Subcutaneous abdominal adipose tissue (tissue), 5 donors: ENCODE results near the gene SAMSN1.

ENCODE experiments used
- H3K27ac ChIP-seq: one replicate; pipeline ENCODE4 v1.7.0; 2013; ENCODE audit warnings: low read depth, mild to moderate bottlenecking, inconsistent platforms, low read length, moderate library complexity
- H3K27me3 ChIP-seq, 5 donors: one replicate each; pipeline ENCODE4 v1.7.0; 2013; ENCODE audit warnings: low read length in 5 of 5, inconsistent platforms in 1 of 5; ENCODE audit not compliant: control insufficient read depth in 5 of 5, insufficient read depth in 4 of 5
- H3K36me3 ChIP-seq, 5 donors: one replicate each; pipeline ENCODE4 v1.7.0; 2013; ENCODE audit warnings: low read length in 5 of 5; ENCODE audit not compliant: control insufficient read depth in 5 of 5, insufficient read depth in 5 of 5
- H3K4me1 ChIP-seq, 5 donors: one replicate each; pipeline ENCODE4 v1.7.0; 2013; ENCODE audit warnings: low read length in 5 of 5, mild to moderate bottlenecking in 3 of 5, moderate library complexity in 1 of 5; ENCODE audit not compliant: control insufficient read depth in 5 of 5, insufficient read depth in 5 of 5
- H3K4me3 ChIP-seq, 5 donors: one replicate each; pipeline ENCODE4 v1.7.0; 2013; ENCODE audit warnings: low read length in 5 of 5, low read depth in 1 of 5
- H3K9ac ChIP-seq, 5 donors: one replicate each; pipeline ENCODE4 v1.7.0; 2013; ENCODE audit warnings: low read length in 5 of 5, mild to moderate bottlenecking in 4 of 5, moderate library complexity in 3 of 5
- H3K9me3 ChIP-seq, 5 donors: one replicate each; pipeline ENCODE4 v1.7.0; 2013; ENCODE audit warnings: low read length in 5 of 5; ENCODE audit not compliant: control insufficient read depth in 5 of 5
- donor health status: healthy.
- donor health status: healthy.
- donor health status: healthy.
- donor health status: healthy.
- donor health status: healthy.

Gene SAMSN1

DNA sequence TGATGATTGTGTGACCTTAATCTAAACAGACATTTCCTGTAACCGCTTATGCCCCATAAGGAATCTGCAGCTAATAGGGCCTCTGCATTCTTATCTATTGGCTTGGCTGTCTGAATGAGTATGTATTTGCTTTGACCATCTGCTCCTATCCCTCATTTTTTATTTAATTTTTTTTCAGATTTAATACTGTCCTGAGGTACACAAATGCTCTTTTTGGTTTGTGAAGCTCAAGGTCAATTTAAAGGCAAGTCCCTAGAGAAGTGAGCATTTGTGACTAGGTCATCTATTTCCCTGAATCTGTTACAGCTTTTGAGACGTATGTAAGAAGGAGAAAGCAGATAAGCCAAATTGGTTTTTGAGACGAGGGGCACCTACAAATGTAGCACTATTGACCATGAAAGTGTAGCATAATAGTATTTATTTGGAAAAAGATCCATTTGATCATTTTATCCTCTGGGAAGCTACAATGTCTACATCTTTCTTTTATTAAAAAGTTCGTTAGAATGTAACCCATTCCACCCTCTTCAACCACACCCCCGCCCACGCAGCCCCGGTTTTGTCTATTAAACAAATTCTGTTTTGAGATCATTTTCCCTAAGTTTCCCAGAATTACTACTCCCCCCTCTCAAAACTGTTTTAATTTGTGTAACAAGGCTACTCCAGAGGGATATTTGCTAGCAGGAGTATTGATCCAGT is 93.9 kb downstream of the SAMSN1 start:
- H3K27ac ChIP-seq: no peak overlapping the region
- no peaks in the 10 kb centered on the region for H3K9me3 ChIP-seq
- H3K27me3 ChIP-seq: no peaks in the 10 kb centered on the region
- no peaks in the 10 kb centered on the region for H3K36me3 ChIP-seq
- no peak overlapping the region for H3K9ac ChIP-seq
- H3K4me1 ChIP-seq: no peaks in the 10 kb centered on the region
- no peak overlapping the region for H3K4me3 ChIP-seq

DNA sequence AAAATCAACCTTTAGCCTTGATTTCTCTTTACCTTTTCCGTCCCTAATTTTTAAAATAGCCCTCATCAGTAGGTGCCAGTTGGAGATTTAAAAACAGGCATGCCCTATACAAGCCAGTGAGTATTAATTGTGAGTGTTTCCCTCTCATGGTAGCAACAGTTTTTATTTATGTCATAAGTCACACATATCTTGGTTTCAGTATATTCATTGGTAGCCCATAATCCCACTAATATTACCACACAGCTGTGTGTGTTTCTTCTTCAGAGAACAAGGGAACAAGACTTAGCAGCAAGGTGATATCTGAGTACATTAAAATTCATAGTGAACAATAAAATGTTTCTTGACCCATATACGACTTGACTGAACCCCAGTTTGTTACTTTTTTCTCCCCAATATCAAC is 94.6 kb downstream of the SAMSN1 start:
- H3K27ac ChIP-seq: no peak overlapping the region

GRCh38 chr21:14448784-14449183 is 97.3 kb downstream of the SAMSN1 start:
- Histone ChIP-seq H3K9ac (no peak overlapping the region), H3K4me3 (no peak overlapping the region), H3K27me3 (no peaks in the 10 kb centered on the region), H3K27ac (no peak overlapping the region), H3K4me1 (no peaks in the 10 kb centered on the region), H3K36me3 (no peaks in the 10 kb centered on the region), H3K9me3 (no peaks in the 10 kb centered on the region)

More for the DNA sequence above, 94.6 kb downstream of the SAMSN1 start:
- H3K9me3 ChIP-seq: no peaks in the 10 kb centered on the region
- no peak overlapping the region for H3K4me3 ChIP-seq
- no peaks in the 10 kb centered on the region for H3K27me3 ChIP-seq
- no peaks in the 10 kb centered on the region for H3K4me1 ChIP-seq
- H3K9ac ChIP-seq: no peak overlapping the region
- no peaks in the 10 kb centered on the region for H3K36me3 ChIP-seq

DNA sequence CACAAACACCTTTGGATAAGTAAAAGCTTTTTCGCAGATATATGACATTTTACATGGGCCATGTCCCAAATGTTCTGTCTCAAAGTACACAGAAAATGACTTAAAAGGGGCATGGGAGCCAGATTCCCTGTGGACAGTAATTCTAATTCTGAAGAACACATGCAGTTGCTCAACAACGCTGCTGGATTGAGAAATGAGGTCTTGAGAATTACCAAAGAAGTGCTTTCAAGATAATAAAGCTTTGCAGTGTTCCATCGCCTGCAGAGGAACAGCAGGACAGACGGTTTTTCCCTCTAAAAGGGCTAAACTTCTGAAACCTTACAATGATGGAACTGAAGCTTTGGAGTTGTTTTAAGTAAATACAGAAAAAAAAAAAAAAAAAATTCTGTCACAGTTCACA is 107.9 kb downstream of the SAMSN1 start:
- H3K9ac ChIP-seq: no peak overlapping the region
- peaks cover 0 to 4% (median 4%) of the 10 kb centered on the region in 5 donors for H3K9me3 ChIP-seq
- no peaks in the 10 kb centered on the region for H3K27me3 ChIP-seq
- H3K36me3 ChIP-seq: no peaks in the 10 kb centered on the region
- peaks cover 0 to 3% (median 0%) of the 10 kb centered on the region in 5 donors for H3K4me1 ChIP-seq
- H3K4me3 ChIP-seq: no peak overlapping the region
- no peak overlapping the region for H3K27ac ChIP-seq

- Histone ChIP-seq H3K9me3 (peaks cover 0 to 4% (median 4%) of the 10 kb centered on the region in 5 donors), H3K27me3 (no peaks in the 10 kb centered on the region), H3K36me3 (no peaks in the 10 kb centered on the region), H3K9ac (no peak overlapping the region), H3K4me1 (peaks cover 0 to 3% (median 0%) of the 10 kb centered on the region in 5 donors), H3K27ac (no peak overlapping the region), H3K4me3 (no peak overlapping the region)
Observed at GRCh38 chr21:14435423-14435822, 110.7 kb downstream of the SAMSN1 start.
